Hepatocyte (in vitro differentiated cells): ENCODE measurements around the gene RNPS1. TPM values are rescaled to one million over a fixed set of nuclear protein-coding genes. Genes with fewer than 3 reads are reported as not detected.
A peak's percentile ranks its signal among the peaks of the same experiment; 100 is the strongest.

Experiments used
- DNase-seq: peaks from one replicate; pipeline ENCODE4 v3.0.0-alpha.2; 2016; ENCODE audit warnings: low spot score
- H2AFZ ChIP-seq: fragments of 200-600 bp; sonication (generic); 2 replicates; pipeline ENCODE4 v1.6.0; 2016; ENCODE audit warnings: antibody characterized with exemption, mild to moderate bottlenecking
- H3K27ac ChIP-seq: fragments of 200-600 bp; sonication (generic); 2 replicates; pipeline ENCODE4 v1.5.1; 2016; ENCODE audit warnings: mild to moderate bottlenecking
- H3K27me3 ChIP-seq: fragments of 200-600 bp; sonication (generic); 2 replicates; pipeline ENCODE4 v1.6.1; 2016
- H3K36me3 ChIP-seq: fragments of 200-600 bp; sonication (generic); replicated peaks from 2 replicates; pipeline ENCODE4 v1.5.1; 2016; ENCODE audit warnings: low read depth; ENCODE audit not compliant: insufficient read depth
- H3K4me1 ChIP-seq: fragments of 200-600 bp; sonication (generic); 2 replicates; pipeline ENCODE4 v1.5.1; 2016; ENCODE audit warnings: mild to moderate bottlenecking, moderate library complexity; ENCODE audit not compliant: insufficient read depth
- H3K4me2 ChIP-seq: fragments of 200-600 bp; sonication (generic); 2 replicates; pipeline ENCODE4 v1.6.0; 2016
- H3K4me3 ChIP-seq: fragments of 200-600 bp; sonication (generic); 2 replicates; pipeline ENCODE4 v1.5.1; 2016; ENCODE audit warnings: mild to moderate bottlenecking
- H3K79me2 ChIP-seq: fragments of 200-600 bp; sonication (generic); 2 replicates; pipeline ENCODE4 v1.6.0; 2017; ENCODE audit warnings: mild to moderate bottlenecking
- H3K9me2 ChIP-seq: fragments of 200-600 bp; sonication (generic); replicated peaks from 2 replicates; pipeline ENCODE4 v1.6.0; 2017; ENCODE audit warnings: mild to moderate bottlenecking; ENCODE audit not compliant: insufficient read depth
- H3K9me3 ChIP-seq: fragments of 200-600 bp; sonication (generic); 2 replicates; pipeline ENCODE4 v1.5.1; 2016; ENCODE audit warnings: low read depth, mild to moderate bottlenecking
- H4K20me1 ChIP-seq: fragments of 200-600 bp; sonication (generic); 2 replicates; pipeline ENCODE4 v1.6.0; 2016; ENCODE audit warnings: mild to moderate bottlenecking; ENCODE audit not compliant: insufficient read depth, poor library complexity, severe bottlenecking
- EZH2 ChIP-seq: fragments of 200-600 bp; sonication (generic); IDR thresholded peaks from 2 replicates; pipeline ENCODE4 v1.6.1; 2016; ENCODE audit warnings: antibody characterized with exemption, mild to moderate bottlenecking, borderline replicate concordance
- EZH2phosphoT487 ChIP-seq: fragments of 200-600 bp; sonication (generic); IDR thresholded peaks from one replicate; pipeline ENCODE4 v1.6.1; 2018; ENCODE audit warnings: antibody characterized with exemption, mild to moderate bottlenecking, low read depth, moderate library complexity; ENCODE audit not compliant: unreplicated experiment, severe bottlenecking
- WGBS: methylation state at CpG from one replicate; pipeline ENCODE4 v1.1.6; 2016; ENCODE audit warnings: low lambda C conversion rate; ENCODE audit errors: missing lambda C conversion rate; 5-methylcytosine and 5-hydroxymethylcytosine counted together
- polyA plus RNA-seq: library from polyadenylated mRNA; unstranded; fragments of >200 nt; fragmentation: Nextera tagmentation; extraction: Ambion mirVana; gene quantifications from 2 replicates; pipeline ENCODE4 v1.2.1, GENCODE V29; 2016
- total RNA-seq: library from RNA; depleted of rRNA; stranded (reverse); fragments of >200 nt; gene quantifications from 2 replicates; pipeline ENCODE4 v1.2.3, GENCODE V29; 2014
- TF ChIP-seq, protein P1 (sequence below): fragments of 200-600 bp; sonication (generic); IDR thresholded peaks from 2 replicates; pipeline ENCODE4 v1.5.1; 2016; ENCODE audit warnings: antibody characterized with exemption, mild to moderate bottlenecking; ENCODE audit not compliant: poor library complexity

RNPS1 gene
- total and polyA plus RNA-seq, 2 experiments from 2014 or later: 128 to 198 TPM

DNA sequence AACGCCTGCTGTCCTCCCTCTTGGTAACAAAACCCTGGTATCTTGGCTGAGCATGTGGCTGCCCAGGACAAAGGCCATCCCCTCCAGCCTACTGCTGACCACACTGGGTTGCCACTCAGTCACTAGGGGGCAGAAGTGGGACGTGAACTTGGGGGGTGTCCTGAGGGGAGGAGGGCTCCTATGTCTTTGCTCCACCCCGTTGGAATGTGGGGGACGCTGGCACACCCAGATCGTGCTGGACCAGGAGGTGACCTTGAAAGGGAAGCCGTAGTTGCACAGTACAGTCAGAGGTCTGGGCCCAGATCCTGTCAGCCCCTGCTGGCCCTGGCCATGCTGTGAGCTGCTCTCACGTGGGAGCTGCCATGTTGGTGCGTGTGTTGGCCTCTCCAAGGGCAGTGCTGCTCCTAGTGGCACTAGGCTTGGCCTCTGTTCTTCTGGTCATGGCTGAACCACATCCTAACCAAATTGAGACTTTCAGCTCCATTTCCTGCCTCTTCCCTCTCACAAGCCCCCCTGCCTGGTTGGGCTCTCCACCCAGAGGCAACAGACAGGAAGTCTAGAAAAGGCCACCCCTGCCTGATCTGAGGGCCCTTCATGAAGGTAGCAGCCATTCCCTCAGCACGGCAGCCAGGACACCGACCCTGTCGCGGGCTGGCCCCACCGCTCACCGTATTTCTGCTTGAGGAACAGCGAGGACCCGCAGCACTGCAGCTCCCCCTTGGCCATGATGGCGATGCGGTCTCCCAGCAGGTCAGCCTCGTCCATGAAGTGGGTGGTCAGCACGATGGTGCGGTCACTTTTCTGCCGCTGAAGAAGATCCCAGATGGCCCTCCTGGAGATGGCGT, 29.0 kb upstream of the RNPS1 start:
- DNase-seq: no peak
- no peaks in the 10 kb centered on the region for H3K36me3 ChIP-seq
- H3K27me3 ChIP-seq: no peaks in the 10 kb centered on the region
- no peaks in the 10 kb centered on the region for H3K79me2 ChIP-seq
- H3K9me2 ChIP-seq: no peaks in the 10 kb centered on the region
- no peaks in the 10 kb centered on the region for H4K20me1 ChIP-seq
- no peak for TF ChIP-seq EZH2phosphoT487
- TF ChIP-seq, protein P1, sequence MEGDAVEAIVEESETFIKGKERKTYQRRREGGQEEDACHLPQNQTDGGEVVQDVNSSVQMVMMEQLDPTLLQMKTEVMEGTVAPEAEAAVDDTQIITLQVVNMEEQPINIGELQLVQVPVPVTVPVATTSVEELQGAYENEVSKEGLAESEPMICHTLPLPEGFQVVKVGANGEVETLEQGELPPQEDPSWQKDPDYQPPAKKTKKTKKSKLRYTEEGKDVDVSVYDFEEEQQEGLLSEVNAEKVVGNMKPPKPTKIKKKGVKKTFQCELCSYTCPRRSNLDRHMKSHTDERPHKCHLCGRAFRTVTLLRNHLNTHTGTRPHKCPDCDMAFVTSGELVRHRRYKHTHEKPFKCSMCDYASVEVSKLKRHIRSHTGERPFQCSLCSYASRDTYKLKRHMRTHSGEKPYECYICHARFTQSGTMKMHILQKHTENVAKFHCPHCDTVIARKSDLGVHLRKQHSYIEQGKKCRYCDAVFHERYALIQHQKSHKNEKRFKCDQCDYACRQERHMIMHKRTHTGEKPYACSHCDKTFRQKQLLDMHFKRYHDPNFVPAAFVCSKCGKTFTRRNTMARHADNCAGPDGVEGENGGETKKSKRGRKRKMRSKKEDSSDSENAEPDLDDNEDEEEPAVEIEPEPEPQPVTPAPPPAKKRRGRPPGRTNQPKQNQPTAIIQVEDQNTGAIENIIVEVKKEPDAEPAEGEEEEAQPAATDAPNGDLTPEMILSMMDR: peak; percentile 22
- H3K4me2 ChIP-seq: no peak overlapping the region
- H3K4me3 ChIP-seq: no peak overlapping the region
- no peaks in the 10 kb centered on the region for H3K4me1 ChIP-seq
- WGBS: 89% methylated on average over 20 of the region's 23 CpGs
- no peak overlapping the region for H3K27ac ChIP-seq
- H2AFZ ChIP-seq: no peak overlapping the region
- H3K9me3 ChIP-seq: no peaks in the 10 kb centered on the region

DNA sequence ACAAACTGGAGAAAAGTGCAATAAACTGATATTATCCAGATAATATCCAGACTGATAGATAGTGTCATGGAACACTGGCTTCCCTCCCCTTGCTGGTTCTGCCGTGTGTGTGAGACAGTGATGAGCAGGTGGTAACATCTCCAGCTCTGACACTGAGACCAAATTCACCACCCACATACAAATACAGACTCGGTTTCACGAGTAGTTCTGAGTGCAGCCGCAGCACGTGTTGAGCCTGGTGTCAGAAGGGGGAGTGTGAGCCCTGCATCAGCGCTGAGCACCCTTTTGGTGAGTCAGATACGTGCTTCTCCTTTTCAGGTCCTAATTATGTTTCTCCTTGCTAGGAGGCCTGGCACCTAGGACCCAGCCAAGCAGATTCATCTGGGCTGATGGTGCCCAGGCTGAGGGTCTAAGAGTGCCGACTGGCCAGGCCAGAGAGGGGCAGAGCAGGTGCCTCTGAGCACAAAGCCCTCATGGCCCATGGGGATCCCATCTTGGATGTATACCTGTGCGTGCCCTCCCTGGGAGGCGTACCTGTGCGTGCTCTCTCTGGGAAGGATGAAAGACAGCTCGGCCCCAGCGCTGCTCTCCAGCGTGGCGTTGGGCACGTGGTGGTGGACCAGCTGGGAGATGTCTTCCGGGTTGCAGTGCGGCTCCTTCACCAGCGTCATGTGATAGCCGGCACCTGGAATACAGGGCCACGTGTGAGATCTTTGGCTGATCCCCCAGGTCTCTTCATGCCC, 27.3 kb upstream of the RNPS1 start:
- DNase-seq: no peak
- no peaks in the 10 kb centered on the region for H3K36me3 ChIP-seq
- H3K4me3 ChIP-seq: no peak overlapping the region
- H4K20me1 ChIP-seq: no peaks in the 10 kb centered on the region
- no peaks in the 10 kb centered on the region for H3K9me3 ChIP-seq
- H3K27ac ChIP-seq: no peak overlapping the region
- TF ChIP-seq, protein P1: no peak
- TF ChIP-seq EZH2phosphoT487 (no peak), EZH2 (no peak)
- H2AFZ ChIP-seq: no peak overlapping the region
- WGBS: 90% methylated on average over 21 of the region's 21 CpGs
- H3K4me1 ChIP-seq: no peaks in the 10 kb centered on the region
- no peaks in the 10 kb centered on the region for H3K27me3 ChIP-seq
- no peaks in the 10 kb centered on the region for H3K79me2 ChIP-seq
- no peak overlapping the region for H3K4me2 ChIP-seq
- no peaks in the 10 kb centered on the region for H3K9me2 ChIP-seq

GRCh38 chr16:2292221-2292620, 24.3 kb upstream of the RNPS1 start:
- H3K27me3 ChIP-seq: no peaks in the 10 kb centered on the region
- 91% methylated on average over 9 of the region's 9 CpGs for WGBS
- H3K4me3 ChIP-seq: no peak overlapping the region
- H3K4me2 ChIP-seq: no peak overlapping the region
- H3K79me2 ChIP-seq: no peaks in the 10 kb centered on the region
- H2AFZ ChIP-seq: no peak overlapping the region
- no peaks in the 10 kb centered on the region for H3K36me3 ChIP-seq
- H3K9me3 ChIP-seq: no peaks in the 10 kb centered on the region
- no peaks in the 10 kb centered on the region for H3K4me1 ChIP-seq
- no peak for DNase-seq
- no peak overlapping the region for H3K27ac ChIP-seq
- H4K20me1 ChIP-seq: no peaks in the 10 kb centered on the region
- H3K9me2 ChIP-seq: no peaks in the 10 kb centered on the region
- TF ChIP-seq EZH2phosphoT487: no peak
- TF ChIP-seq, protein P1: no peak
- no peak for TF ChIP-seq EZH2
